Effector CD4-positive, alpha-beta T cell (primary cell): ENCODE results near the gene KCNMA1.

Experiments used
- DNase-seq: peaks from one replicate; pipeline ENCODE4 v3.0.0-alpha.2; 2020

KCNMA1 gene

DNA sequence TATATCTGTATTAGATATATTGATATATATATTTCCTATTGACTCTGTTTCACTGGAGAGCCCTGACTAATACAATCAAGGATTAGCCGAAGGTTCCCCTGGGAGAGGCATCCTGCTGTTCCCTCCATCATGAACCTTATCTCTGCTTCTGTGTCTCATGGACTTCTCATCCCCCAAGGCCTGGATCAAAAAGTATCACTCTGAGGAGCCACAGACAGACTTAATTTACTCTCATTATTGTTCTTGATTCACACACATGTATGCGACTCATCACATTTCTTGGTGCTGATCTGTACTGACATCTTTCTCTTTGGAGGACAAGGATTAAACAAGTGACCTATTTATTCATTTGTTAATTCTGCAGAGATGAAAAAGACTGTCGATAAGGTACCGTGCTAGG lies 550.2 kb downstream of the KCNMA1 start:
- DNase-seq, result no peak

DNA sequence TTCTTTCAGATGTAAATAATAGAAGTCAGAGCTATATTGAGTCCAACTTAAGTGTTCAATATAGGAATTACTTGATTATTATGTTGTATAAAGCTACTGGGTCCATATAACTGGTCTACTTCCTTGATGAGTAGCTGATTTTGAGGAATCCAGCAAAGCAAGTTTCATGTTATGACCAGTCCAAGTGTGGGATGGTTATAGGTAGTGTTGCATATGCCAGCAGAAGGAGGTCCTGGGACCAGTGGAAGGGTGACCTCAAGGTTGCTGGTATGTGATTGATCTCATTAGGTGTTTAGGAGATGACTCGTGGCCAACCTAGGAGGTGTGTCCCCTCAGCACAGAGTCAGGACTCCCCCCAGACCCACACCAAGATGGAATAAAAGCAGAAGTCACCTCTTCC lies 551.5 kb downstream of the KCNMA1 start:
- no peak for DNase-seq

DNA sequence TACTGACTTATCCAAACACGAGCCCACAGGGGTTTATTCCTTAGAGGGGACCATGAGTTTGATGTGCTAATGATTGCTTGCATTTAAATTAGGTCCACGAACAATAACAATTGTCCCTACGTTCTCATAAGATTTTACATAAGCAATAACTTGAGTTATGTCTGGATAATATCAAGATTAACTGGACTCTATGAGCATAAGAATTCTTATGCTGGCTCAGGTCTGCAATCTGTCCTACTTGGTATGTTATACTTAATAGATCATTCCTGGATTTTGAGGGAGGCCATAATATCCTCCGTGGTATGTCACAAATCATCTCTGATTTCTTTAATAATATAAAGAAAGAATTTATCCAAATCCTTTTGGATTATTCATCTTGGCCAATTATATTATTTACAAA lies 552.3 kb downstream of the KCNMA1 start:
- no peak for DNase-seq

DNA sequence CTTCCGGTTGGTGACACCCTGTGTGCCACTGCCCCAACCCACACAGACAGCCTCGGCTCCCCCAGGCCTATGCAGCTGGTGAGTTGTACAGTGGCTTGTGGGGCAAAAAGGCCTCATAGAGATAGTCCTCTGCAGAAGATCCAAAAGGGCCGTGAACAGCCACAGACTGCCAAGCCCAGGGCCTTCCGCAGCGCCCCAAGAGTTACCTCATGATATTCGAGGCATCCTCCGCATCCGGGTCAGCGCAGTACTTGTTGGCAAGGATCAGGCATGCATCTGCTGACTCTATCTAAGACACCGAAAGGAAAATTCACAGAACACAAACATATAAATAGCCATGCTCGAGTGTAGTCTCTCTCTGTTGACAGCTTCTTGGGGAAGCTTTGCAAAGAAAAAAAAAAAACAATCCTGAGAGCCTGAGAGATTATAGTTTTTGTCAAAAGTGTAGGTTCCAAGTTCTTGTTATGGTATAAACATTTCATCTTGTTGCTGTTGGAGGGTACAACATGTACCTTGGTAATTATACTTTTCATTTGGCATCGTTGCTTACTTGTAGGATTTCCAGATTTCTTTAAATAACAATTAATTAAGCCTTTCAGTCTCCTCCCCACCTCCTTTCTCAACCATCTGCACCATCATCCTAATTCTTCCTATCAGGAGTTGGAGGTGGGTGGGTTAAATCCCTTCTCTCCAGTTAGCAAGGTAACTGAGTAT lies 553.0 kb downstream of the KCNMA1 start:
- no peak for DNase-seq

DNA sequence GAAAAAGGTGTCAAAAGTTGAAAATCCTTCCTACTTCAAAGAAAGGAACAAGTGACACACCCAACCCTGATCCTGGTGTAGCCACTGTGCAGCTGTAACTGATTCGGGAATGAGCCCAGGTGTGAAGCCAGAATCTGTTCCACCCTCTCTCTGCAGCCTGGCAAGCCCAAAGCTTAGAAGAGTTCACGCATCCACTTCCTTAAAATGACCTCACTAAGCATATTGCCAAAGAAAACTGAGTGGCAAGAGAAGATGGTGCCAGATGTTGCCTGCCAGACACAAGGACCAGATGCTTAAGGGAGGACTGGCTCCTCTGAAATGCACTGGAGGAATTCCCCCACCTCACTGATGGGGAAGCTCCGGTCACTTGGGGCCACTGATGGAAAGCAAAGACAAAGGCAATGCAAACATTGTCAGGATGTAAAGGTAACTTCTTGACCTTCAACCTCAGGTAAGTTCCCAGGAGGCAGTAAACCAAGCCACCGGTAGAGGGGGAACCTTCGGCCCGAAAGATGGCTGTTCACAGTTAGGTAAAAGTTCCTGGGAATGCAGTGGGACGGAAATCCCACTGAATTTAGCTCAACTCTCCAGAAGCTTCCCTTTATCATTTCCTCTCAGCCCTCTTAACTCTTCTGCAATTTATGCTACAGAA lies 554.9 kb downstream of the KCNMA1 start:
- DNase-seq, result no peak

DNA sequence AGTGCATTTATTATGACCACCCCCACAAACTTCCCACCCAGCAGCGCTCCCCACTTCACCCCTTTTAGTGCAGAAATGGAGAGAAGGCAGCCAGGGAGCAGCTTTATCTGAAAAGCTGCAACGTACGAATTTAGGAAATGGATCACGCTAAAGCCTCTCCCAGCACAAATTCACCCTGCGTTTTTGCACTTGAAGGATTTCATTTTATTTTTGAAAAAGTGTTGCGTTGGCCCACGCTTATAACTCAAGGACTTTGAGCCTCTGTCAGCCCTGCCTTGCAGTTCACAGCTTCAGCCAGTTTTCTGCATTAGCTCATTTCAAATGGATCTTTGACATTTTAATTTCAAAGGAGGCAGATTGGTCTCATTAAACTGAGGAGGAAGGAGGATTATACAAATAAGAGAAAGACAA lies 556.1 kb downstream of the KCNMA1 start:
- no peak for DNase-seq

DNA sequence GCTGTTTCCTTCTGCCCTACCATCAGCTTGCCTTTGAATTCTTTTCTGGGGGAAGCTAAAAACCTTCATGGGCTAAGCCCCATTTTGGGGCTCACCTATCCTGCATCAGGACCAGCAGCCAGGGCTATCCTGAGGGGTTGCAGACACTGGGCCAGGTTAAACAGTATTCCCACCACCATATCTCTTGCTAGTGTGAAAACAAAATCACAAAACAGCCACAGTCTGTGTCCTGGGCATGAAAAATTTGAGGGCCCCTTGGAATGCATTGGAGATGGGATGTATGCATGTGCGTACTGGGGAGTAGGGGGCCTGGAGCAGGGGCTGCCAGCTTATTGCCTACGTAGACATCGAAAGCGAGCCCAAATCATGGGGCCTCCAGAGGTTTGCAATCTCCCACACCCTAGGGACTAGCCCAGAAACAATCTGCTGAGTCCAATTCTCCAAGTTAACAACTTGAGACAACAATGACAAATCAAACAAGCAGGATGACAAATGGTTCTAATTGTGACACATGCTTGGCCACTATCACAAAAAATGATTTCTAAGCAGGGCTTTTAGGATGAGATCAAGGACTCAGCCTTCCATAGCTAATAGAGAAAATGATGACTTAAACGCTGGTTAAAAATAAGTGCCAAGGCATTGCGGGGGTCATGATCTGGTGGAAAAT lies 557.1 kb downstream of the KCNMA1 start:
- no peak for DNase-seq

DNA sequence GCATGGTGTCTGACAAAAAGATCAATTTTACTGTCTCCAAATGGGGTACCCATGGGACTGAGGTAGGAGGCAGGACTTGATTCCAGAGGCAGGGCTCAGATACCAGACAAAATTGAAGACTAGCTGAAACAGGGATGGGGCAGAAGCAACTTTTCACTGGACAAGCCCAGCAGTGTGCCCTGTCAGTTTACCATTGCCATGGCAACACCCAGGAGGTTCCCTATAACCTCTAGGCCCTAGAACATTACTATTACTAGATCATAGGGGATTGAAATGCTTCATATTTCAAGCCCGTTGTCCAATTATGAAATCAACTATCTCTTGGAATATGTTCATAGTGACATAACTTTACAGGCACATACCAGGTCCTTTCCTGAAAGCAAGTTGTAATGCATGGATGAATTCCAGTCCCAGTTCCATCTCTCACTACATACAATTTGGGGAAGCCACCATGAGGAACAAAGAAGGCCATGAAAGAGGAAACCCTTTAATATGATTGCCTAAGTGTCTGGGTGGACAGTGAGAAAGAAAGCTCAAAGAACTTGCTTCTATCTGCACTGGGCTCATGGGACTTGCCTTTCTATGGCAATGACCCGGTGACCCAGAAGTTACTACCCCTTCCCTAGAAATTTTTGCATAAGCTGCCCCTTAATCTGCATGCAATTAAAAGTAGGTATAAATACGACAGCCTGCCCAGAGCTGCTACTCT lies 557.9 kb downstream of the KCNMA1 start:
- no peak for DNase-seq

DNA sequence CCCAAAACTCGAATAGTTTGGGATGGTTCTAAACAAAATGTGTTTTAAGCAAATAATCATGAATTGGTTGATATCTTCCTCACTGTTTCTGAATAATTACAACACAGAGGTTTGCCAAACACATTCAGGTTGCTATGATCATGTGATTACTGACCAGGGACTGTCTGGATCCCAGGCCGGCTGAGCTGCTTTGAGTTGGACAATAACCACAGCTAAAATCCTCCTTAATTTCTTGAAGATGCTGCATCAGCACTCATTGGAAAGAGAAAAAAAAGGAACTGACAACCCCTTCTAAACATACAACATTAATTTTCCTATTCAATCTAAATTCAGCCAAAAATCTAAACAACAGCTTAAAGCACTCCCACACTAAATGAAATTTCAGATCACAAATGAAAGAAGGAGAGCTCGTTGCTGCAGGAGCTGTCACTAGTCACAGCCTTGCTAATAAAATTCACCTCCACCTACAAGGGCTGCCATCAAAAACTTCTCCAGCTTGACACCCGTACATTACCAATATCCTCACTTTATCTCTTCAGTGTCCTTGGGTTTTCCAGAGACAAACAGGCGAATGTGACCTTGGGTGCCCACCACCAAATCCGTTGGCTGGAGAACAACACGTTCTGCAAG lies 560.2 kb downstream of the KCNMA1 start:
- no peak for DNase-seq

DNA sequence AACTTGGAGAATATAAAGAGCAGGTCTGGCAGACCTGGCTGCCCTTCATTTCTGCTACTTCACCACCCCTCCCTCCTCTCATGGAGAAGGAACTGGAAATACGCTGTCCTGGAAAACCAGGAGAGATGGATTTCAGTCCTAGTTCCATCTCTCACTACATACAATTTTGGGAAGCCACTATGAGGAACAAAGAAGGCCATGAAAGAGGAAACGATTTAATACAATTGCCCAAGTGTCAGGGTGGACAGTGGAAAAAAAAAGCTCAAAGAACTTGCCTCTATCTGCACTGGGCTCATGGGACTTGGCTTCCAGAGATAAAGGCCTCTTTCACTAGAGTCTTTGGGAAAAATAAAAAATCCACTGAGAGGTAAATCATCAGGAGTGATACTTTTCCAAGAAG lies 561.7 kb downstream of the KCNMA1 start:
- DNase-seq, result no peak

DNA sequence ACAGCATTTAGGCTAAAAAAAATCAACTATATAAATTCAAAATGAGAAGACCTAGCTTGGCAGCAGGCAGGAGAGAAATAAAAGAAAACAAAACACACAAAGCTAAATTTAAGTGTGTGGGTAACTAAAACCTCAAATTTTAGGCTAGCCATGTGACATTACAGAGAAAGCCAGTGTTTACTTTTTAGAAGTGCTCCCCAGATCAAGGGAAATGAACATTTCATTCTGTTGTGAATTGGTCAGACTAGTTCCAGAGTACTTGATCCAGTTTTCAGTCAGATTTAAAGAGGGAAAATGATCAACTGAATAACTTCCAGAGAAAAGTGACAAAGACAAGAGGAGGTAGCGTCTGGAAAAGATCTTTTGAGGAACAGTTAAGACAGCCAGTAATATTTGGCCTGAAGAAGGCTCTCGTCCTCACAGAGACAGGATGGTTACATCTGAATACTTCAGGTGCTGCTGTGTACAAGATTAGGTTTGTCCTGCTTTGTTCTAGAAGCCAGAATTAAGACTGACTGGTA lies 563.4 kb downstream of the KCNMA1 start:
- no peak for DNase-seq

DNA sequence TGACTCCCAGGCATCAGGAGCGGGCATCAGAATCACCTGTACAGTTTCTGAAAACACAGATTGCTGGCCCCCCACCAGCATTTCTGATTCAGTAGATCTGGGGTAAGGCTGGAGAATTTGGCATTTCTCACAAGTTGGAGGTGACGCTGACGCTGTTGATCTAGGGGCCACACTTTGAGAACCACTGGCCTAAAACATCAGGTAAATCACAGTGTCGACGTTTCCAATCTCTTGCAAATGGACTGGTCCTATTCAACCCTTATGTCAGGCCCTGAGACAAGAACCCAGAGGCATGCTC lies 564.0 kb downstream of the KCNMA1 start:
- DNase-seq, result no peak

DNA sequence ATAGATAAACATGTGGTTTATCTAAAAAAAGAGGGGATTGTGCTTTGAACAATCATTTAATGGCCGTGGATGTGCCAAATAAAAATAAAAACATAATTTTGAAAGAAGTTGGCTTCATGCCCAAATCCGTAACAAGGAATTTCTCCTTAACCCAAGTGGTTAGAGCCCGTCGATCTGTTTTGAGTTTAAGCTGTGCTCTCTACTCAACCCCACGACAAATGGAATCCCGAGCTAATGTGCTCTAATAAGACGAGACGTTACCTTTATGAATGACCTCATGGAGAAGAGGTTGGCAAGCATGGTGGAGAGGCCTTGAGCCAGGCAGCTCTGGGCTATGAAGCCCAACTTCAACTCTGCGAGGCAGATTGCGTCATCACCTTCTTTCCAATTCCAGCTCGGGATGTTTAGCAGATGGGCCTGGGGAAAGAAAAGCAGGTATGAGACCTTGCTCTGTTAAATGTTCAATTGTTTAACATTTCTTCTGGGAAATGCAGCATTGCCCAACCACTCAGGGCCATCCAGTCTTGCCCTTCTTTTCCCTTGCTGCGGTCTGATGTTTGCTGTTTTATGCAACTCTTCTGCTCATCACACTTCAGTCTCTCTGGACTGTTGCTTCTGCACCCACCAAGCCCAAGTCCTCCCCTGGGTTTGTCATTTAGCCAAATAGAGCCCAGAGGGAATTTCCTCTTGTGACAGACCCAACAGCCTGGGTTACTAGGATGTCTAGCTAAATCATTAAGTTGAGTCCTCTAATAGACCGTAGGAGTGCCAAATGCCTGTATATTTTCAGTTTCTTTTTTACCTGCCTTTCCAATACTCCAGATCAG lies 564.6 kb downstream of the KCNMA1 start:
- no peak for DNase-seq

DNA sequence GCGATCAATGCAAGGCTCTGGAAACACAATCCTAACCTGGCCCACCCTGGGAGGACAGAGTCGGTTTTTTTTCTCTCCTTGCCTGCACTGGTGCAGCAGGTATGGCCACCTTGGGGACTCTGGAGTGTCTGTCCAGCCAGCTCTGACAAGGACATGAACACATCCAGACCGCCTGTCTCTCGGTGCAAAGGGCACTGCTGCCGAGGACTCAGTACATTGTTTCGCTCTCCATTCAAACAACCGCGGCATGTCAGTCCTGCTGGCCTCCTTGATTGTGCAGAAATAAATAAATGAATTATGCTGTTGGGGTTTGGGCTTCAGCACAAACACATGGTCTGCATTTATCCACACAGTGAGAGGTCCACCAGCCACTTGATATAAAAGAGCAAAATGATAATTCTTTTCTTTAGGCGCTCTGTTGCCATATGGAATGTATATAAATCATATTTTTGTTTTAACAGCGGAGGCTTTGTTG lies 565.2 kb downstream of the KCNMA1 start:
- DNase-seq, result no peak

DNA sequence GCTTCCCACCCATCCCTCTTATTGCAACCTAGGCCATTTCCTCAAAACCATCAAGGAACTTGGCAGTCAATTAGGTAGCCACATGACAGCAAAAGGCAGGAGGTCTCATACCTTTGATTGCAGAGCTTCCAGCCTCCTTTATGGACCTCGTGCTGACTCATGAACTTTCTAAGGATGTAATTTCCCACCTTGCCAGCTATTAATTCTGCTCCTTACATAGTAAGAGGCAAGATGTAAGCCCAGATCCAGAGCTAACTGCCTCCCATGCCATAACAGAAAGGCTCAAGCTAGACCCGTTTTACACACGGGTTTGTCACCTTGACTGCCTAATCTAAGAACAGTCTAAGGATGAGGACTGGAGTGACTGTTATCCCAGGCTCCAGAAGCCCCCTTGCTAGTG lies 565.7 kb downstream of the KCNMA1 start:
- no peak for DNase-seq

DNA sequence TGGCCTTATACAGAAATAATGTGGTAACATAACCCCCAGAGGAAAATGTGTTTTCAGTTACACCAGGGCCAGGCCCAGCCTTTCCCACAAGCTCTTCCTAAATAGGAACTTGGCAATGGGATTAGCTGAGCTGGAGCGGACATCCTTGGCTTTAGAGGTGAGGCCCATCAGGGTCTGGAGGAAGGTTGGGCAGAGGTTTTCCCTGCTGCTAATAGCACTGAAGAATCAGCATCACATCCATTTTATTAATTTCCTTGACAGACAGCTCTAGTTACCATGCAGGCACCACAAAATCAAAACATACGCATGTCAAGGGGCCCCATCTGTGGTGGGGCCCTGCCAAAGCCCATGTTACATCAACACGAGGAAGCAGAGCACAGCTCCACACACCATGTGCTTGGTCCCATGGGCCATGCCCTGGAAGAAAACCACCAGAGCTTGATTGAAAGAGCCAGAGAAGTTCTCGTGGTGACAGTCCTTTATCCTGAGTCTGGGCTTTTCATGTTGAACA lies 566.6 kb downstream of the KCNMA1 start:
- no peak for DNase-seq

DNA sequence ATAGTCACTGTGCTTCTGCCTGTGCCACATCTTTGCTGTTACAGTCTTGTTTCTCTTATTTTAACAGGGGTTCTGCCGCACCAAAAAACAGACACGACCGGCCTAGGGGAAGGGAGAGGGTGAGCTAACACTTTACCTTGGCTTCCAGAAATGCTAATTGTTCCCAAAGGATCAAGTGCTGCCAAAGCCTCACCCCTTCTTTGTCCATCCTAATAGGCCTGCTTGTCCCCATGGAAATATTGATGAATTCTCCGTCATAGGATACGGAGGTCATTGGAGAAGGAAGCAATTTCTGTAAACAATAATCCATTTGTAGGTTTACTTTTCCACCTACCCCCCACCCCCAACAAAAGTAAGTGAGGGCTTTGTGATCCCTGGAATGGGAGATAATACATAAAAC lies 567.3 kb downstream of the KCNMA1 start:
- DNase-seq, result no peak

DNA sequence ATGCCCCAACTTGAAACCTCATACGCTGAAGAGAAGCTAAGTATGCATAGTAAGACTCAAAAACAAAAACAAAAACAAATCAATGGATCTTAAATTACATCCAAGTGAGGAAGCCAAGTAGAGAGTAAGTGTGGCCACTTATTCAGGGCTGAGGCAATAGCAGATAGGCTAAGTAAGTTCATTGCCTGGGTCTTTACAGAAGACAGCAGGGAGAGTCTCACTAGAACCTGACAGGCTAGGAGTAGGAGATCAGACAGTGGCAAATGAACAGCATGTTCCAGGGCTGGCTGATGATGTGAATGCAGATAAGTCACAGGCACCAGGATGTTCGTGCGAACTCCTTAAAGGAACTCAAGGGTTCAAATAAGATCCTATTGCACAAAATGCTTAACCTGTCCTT lies 568.6 kb downstream of the KCNMA1 start:
- no peak for DNase-seq

DNA sequence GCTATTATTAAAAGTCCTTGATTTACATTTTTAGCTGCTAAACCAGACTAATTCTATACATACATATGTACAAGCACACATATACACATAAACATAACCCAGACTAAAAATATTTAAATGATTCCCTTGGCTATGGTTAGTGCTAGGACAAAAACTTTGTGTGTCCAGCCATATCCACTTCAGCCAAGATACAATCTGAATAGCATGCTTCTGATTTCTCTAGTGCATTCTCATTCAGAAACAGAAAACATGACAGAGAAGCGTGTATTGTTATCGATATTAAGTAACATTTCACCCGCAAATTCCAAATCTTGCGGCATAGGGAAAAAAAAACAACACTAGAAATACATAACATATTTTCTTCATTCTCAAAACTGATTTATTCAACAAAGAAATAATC lies 569.3 kb downstream of the KCNMA1 start:
- DNase-seq, result no peak

DNA sequence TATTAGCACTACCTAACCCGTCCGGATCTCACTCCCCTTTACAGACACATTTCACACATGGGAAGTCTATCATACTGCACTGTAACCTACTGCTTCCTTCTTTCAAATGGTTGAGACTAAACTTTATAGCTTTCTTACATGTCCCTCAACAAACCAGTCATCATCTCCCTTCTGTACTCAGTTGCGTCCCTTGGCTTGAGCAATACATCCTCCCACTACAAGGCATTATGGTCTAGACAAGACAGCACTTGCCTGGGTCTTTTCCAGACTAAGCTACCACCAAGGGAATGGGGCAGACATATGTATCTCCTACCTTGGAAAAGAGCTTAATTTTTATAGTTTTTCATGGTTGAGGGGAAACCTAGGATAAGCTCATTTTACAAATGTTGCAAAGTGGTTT lies 575.2 kb downstream of the KCNMA1 start:
- no peak for DNase-seq

DNA sequence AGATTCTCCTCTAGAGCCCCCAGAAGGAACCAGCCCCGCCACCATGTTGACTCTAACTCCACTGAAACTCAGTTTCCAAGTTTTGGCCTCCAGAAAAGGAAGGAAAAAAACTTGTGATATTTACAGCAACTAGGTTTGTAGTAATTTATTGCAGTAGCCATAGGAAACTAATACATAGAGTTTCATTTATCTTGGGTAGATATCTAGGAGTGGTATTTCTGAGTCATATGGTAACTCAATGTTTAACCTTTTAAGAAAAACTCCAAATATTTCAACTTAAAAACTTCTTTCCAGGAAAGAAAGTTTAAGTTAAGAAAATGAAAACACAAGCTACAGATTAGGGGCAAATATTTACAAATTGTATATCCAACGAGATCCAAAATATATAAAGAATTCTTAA lies 576.7 kb downstream of the KCNMA1 start:
- no peak for DNase-seq

DNA sequence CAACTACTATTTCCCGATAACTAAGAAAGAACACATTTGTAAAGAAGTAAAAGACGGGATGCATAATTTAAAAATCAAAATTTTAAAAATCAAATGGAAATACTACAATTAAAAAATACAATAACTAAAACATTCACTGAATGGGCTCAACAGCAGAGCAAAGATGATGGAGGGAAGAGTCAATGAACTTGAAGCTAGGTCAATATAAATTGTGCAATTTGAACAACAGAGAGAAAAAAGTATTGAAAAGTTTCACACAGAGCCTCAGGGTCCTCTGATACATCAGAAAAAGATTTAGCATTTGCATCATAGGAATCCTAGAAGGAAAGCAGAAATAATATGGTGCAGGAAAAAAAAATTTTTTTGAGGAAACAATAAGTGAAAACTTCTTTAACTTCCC lies 581.0 kb downstream of the KCNMA1 start:
- no peak for DNase-seq
